Ovary (tissue), 9 donors: ENCODE results near the gene CEP131. TPM values are rescaled to one million over a fixed set of nuclear protein-coding genes. Genes with fewer than 3 reads are reported as not detected.
"Not testable (repeated sequence)": the region's sequence is repeated elsewhere in the genome, so short reads cannot be mapped to it uniquely, and the experiment has no call there.

Experiments
- DNase-seq, 5 donors: peaks; one replicate each; pipeline ENCODE4 v3.0.0-alpha.2; 2019 to 2020
- H3K27ac ChIP-seq, 2 donors: fragments of 200-600 bp; one replicate each; pipeline versions ENCODE4 v1.5.1 to v1.8.0; 2019 to 2022
- H3K27me3 ChIP-seq: fragments of 200-600 bp; one replicate; pipeline ENCODE4 v1.8.0; 2022
- H3K36me3 ChIP-seq: fragments of 200-600 bp; sonication (generic); one replicate; pipeline ENCODE4 v1.5.1; 2019
- H3K4me1 ChIP-seq: one replicate; pipeline ENCODE4 v1.8.1; 2013; ENCODE audit warnings: mild to moderate bottlenecking, moderate library complexity; ENCODE audit not compliant: insufficient read depth
- H3K4me3 ChIP-seq: fragments of 200-600 bp; sonication (generic); one replicate; pipeline ENCODE4 v1.5.1; 2017
- H3K9me3 ChIP-seq, 2 donors: fragments of 200-600 bp in 1 of 2; sonication (generic) in 1 of 2; one replicate each; pipeline versions ENCODE4 v1.5.1 to v1.8.1; 2013 to 2019; ENCODE audit warnings: mild to moderate bottlenecking in 1 of 2, moderate library complexity in 1 of 2
- CTCF ChIP-seq, 3 donors: fragments of 450-650 bp in 2 of 3; fragments of 200-600 bp in 1 of 3; IDR thresholded peaks; one replicate each; pipeline versions ENCODE4 v1.5.1 to v1.8.0; 2016 to 2022; ENCODE audit warnings: antibody characterized with exemption in 3 of 3, mild to moderate bottlenecking in 1 of 3
- EP300 ChIP-seq: sonication (generic); formaldehyde crosslinking; IDR thresholded peaks from one replicate; pipeline ENCODE4 v1.6.1; 2017; ENCODE audit warnings: antibody characterized with exemption
- POLR2A ChIP-seq: fragments of 450-650 bp; IDR thresholded peaks from one replicate; pipeline ENCODE4 v1.6.1; 2017; ENCODE audit warnings: antibody characterized with exemption, mild to moderate bottlenecking, moderate library complexity
- WGBS, 3 donors: extraction: QIAGEN DNeasy Blood & Tissue Kit in 1 of 3; methylation state at CpG; one replicate each; pipeline versions ENCODE4 v1.1.5 to v1.1.7; 2013 to 2017; 5-methylcytosine and 5-hydroxymethylcytosine counted together
- intact Hi-C, 4 donors: fragments of 100-400 bp; cut with DNase I; formaldehyde crosslinking; loops; one replicate each; pipeline versions ENCODE4 v1.11.0 to v1.15.1; 2022 to 2023
- polyA plus RNA-seq, 2 donors: library from polyadenylated mRNA; stranded (reverse); fragments of 200-250 nt in 1 of 2; fragments of 350-450 nt in 1 of 2; fragmentation: Illumina TruSeq in 1 of 2; extraction: RNeasy Lipid Tissue Mini Kit (QIAGEN cat#74804) in 1 of 2; gene quantifications; one replicate each; pipeline ENCODE4 v1.2.3, GENCODE V29; 2013 to 2014
- total RNA-seq, 7 donors: library from RNA; depleted of rRNA in 2 of 7; stranded (reverse); fragments of >200 nt in 2 of 7; fragmentation: NEBNext Ultra II Directional in 3 of 7; extraction: Animal tissue kit (Norgen Biotek cat#: 25700) in 3 of 7; gene quantifications; one replicate each; pipeline versions ENCODE4 v1.1.0 to v1.2.4, GENCODE V29; 2016 to 2023
- donor health status: DM: no; HTN: no; CAD: no; lungs with moderate emphysema.
- donor health status: DM: no; HTN: no; CAD: no.
- donor health status: Bipolar disorder and iron deficiency.
- donor health status: DM: yes; HTN: yes; CAD: no.
- donor health status: DM: no; HTN: no; CAD: no.
- donor health status: DM: yes; HTN: yes; CAD: no.

Gene CEP131
- total and polyA plus RNA-seq, 9 donors, result 0.22 to 10.7 (median 8.8) TPM

GRCh38 chr17:81229666-81229920 is 6.8 kb upstream of the CEP131 start:
- Histone ChIP-seq H3K36me3 (no peaks in the 10 kb centered on the region), H3K27me3 (no peaks in the 10 kb centered on the region), H3K4me3 (no peak overlapping the region), H3K9me3 (no peaks in the 10 kb centered on the region), H3K4me1 (no peaks in the 10 kb centered on the region), H3K27ac (no peak overlapping the region)
- TF ChIP-seq EP300, result no peak
- no peak for TF ChIP-seq POLR2A
- TF ChIP-seq CTCF (IDR thresholded peaks at IDR 0.05), result no peak
- intact Hi-C loops, result no loop called here
- 90 to 92% (median 92%) methylated on average over 14 of the region's 14 CpGs for WGBS, 3 donors
- DNase-seq, result no peak

- Histone ChIP-seq H3K4me3 (no peak overlapping the region), H3K4me1 (no peaks in the 10 kb centered on the region), H3K27me3 (no peaks in the 10 kb centered on the region), H3K36me3 (no peaks in the 10 kb centered on the region), H3K9me3 (no peaks in the 10 kb centered on the region), H3K27ac (no peak overlapping the region)
- DNase-seq, result peak in 2 of 5 donors; percentile 26 to 52
- intact Hi-C loops, result no loop called here
- 59 to 73% (median 66%) methylated on average over 32 of the region's 32 CpGs for WGBS, 3 donors
- TF ChIP-seq POLR2A (no peak), CTCF (IDR thresholded peaks at IDR 0.05) (no peak), EP300 (no peak)
These were observed 6.3 kb upstream of the CEP131 start for GRCh38 chr17:81228834-81229665.

- intact Hi-C loops, result no loop called here
These were observed 5.7 kb upstream of the CEP131 start for GRCh38 chr17:81228420-81228819.

GRCh38 chr17:81227630-81228029 is 4.9 kb upstream of the CEP131 start:
- H3K9me3 ChIP-seq, H3K36me3 ChIP-seq, H3K4me3 ChIP-seq, intact Hi-C loops, H3K4me1 ChIP-seq, H3K27me3 ChIP-seq, H3K27ac ChIP-seq, DNase-seq: not testable (repeated sequence)
- WGBS, 3 donors, result 75 to 90% (median 76%) methylated on average over 2 of the region's 2 CpGs

More at GRCh38 chr17:81228420-81228819, 5.7 kb upstream of the CEP131 start:
- no peaks in the 10 kb centered on the region for H3K36me3 ChIP-seq
- H3K4me3 ChIP-seq, result no peak overlapping the region
- 70 to 75% (median 74%) methylated on average over 9 of the region's 9 CpGs for WGBS, 3 donors
- DNase-seq, result no peak
- TF ChIP-seq POLR2A (no peak), CTCF (IDR thresholded peaks at IDR 0.05) (no peak), EP300 (no peak)
- H3K9me3 ChIP-seq, result no peaks in the 10 kb centered on the region
- no peaks in the 10 kb centered on the region for H3K4me1 ChIP-seq
- no peak overlapping the region for H3K27ac ChIP-seq
- no peaks in the 10 kb centered on the region for H3K27me3 ChIP-seq

- intact Hi-C loops, result loop anchor here in 1 of 4 donors (5.0 kb wide), 1 partner anchor 81 kb away; no protein-coding TSS in a partner anchor
- DNase-seq, result peak in 1 of 5 donors; percentile 36
- H3K4me1 ChIP-seq, result peaks cover 9% of the 10 kb centered on the region
- no peaks in the 10 kb centered on the region for H3K36me3 ChIP-seq
- peak overlapping the region; percentile 31 to 78 for H3K27ac ChIP-seq
- WGBS, 3 donors, result 17 to 34% (median 24%) methylated on average over 11 of the region's 11 CpGs
- H3K4me3 ChIP-seq, result no peak overlapping the region
- no peak for TF ChIP-seq EP300
- no peaks in the 10 kb centered on the region for H3K27me3 ChIP-seq
- H3K9me3 ChIP-seq, result no peaks in the 10 kb centered on the region
These were observed 981 bp upstream of the CEP131 start for GRCh38 chr17:81223762-81224130.
